HCT116 (cell line): ENCODE measurements around the gene UVRAG. TPM values are rescaled to one million over a fixed set of nuclear protein-coding genes. Genes with fewer than 3 reads are reported as not detected.

Experiments
- ATAC-seq: fragments of 200-7000 bp; cut with Tn5 transposase; 2 replicates; pipeline ENCODE4 v1.9.1; 2020; ENCODE audit warnings: mild to moderate bottlenecking, moderate library complexity
- BruUV-seq: library from RNA; stranded (reverse); fragments of 400-500 nt; replicated peaks from 2 replicates; lab custom pipeline; 2021; lab: Mats Ljungman, UMichigan
- CTCF ChIA-PET: fragments of 300-600 bp; sonication (Branson Sonifier 250); formaldehyde crosslinking; loops from one replicate; lab custom pipeline; 2021; ENCODE audit warnings: antibody characterized with exemption; lab: Charles Lee
- POLR2A ChIA-PET: fragments of 300-600, 350-600 bp; sonication (Branson Sonifier 250); formaldehyde crosslinking; loops from one replicate; lab custom pipeline; 2021; ENCODE audit warnings: antibody characterized with exemption; lab: Charles Lee
- RAD21 ChIA-PET, 2 experiments: fragments of 300-600 bp; sonication (Branson Sonifier 250); formaldehyde crosslinking; loops; one replicate each; lab custom pipeline; 2023; ENCODE audit warnings: low total read pairs in 2 of 2; ENCODE audit not compliant: uncharacterized antibody in 2 of 2, unreplicated experiment in 2 of 2, low non-redundant PET in 1 of 2; lab: Charles Lee
- DNase-seq: peaks from one replicate; pipeline ENCODE4 v3.0.0-alpha.2; 2010; ENCODE audit warnings: low read depth, low spot score
- H2AFZ ChIP-seq: fragments of 200-600 bp; shearing (Covaris generic), sonication (generic); 2 replicates; pipeline ENCODE4 v1.6.1; 2017; ENCODE audit warnings: low read depth, mixed run types, mixed read lengths, antibody characterized with exemption, low read length; ENCODE audit not compliant: poor library complexity, severe bottlenecking
- H3K27ac ChIP-seq: 2 replicates; pipeline ENCODE4 v1.5.1; 2012; ENCODE audit warnings: low read depth, low read length
- H3K27me3 ChIP-seq: fragments of 200-600 bp; sonication (generic); 2 replicates; pipeline ENCODE4 v1.6.1; 2016; ENCODE audit warnings: mixed run types, low read length, mixed read lengths; ENCODE audit not compliant: insufficient read depth
- H3K36me3 ChIP-seq, 2 experiments: fragments of 200-500 bp in 1 of 2; fragments of 200-600 bp in 1 of 2; sonication (Bioruptor generic) in 1 of 2; sonication (generic) in 1 of 2; 2 replicates each; pipeline versions ENCODE4 v1.5.1 to v1.6.1; 2014 to 2016; ENCODE audit warnings: low read length in 2 of 2, inconsistent platforms in 1 of 2, mixed read lengths in 1 of 2, mixed run types in 1 of 2; ENCODE audit not compliant: insufficient read depth in 2 of 2, control insufficient read depth in 1 of 2
- H3K4me1 ChIP-seq, 2 experiments: fragments of 200-600 bp in 1 of 2; sonication (generic) in 1 of 2; 2 replicates each; pipeline versions ENCODE4 v1.5.1 to v1.6.1; 2012 to 2017; ENCODE audit warnings: low read length in 2 of 2, inconsistent platforms in 1 of 2, mild to moderate bottlenecking in 1 of 2, mixed read lengths in 1 of 2, mixed run types in 1 of 2, moderate library complexity in 1 of 2; ENCODE audit not compliant: insufficient read depth in 2 of 2, control insufficient read depth in 1 of 2
- H3K4me2 ChIP-seq: fragments of 200-600 bp; sonication (generic); 2 replicates; pipeline ENCODE4 v1.6.1; 2017; ENCODE audit warnings: mixed run types, low read length, mixed read lengths
- H3K4me3 ChIP-seq, 2 experiments: fragments of 200-600 bp in 1 of 2; sonication (generic) in 1 of 2; replicated peaks in 1 of 2; 2 replicates each; pipeline ENCODE4 v1.5.1; 2011 to 2016; ENCODE audit warnings: low read length in 2 of 2, control low read depth in 1 of 2, low read depth in 1 of 2, mild to moderate bottlenecking in 1 of 2, mixed read lengths in 1 of 2, mixed run types in 1 of 2
- H3K79me2 ChIP-seq: fragments of 200-600 bp; sonication (generic); 2 replicates; pipeline ENCODE4 v1.6.1; 2017; ENCODE audit warnings: mild to moderate bottlenecking, mixed run types, low read length, moderate library complexity, mixed read lengths; ENCODE audit not compliant: insufficient read depth
- H3K9ac ChIP-seq: fragments of 200-600 bp; sonication (generic); 2 replicates; pipeline ENCODE4 v1.6.1; 2016; ENCODE audit warnings: low read length, mixed read lengths
- H3K9me2 ChIP-seq: fragments of 200-600 bp; sonication (generic), shearing (Covaris generic); 2 replicates; pipeline ENCODE4 v1.6.1; 2017; ENCODE audit warnings: mixed run types, mild to moderate bottlenecking, moderate library complexity; ENCODE audit not compliant: insufficient read depth
- H3K9me3 ChIP-seq, 2 experiments: fragments of 200-500 bp in 1 of 2; fragments of 200-600 bp in 1 of 2; sonication (Bioruptor generic) in 1 of 2; sonication (generic) in 1 of 2; 2 replicates each; pipeline ENCODE4 v1.6.1; 2014 to 2017; ENCODE audit warnings: low read length in 2 of 2, mixed read lengths in 2 of 2, inconsistent platforms in 1 of 2, low read depth in 1 of 2, mild to moderate bottlenecking in 1 of 2, mixed run types in 1 of 2, moderate library complexity in 1 of 2; ENCODE audit not compliant: control insufficient read depth in 1 of 2, insufficient read depth in 1 of 2
- H4K20me1 ChIP-seq: fragments of 200-600 bp; sonication (generic), shearing (Covaris generic); 2 replicates; pipeline ENCODE4 v1.6.1; 2017; ENCODE audit warnings: mixed run types, mild to moderate bottlenecking, moderate library complexity; ENCODE audit not compliant: insufficient read depth
- ATF3 ChIP-seq: IDR thresholded peaks from 2 replicates; pipeline ENCODE4 v1.6.1; 2012
- CEBPB ChIP-seq: IDR thresholded peaks from 2 replicates; pipeline ENCODE4 v1.6.1; 2012; ENCODE audit warnings: low read depth
- CTCF ChIP-seq, 3 experiments: fragments of 200-600 bp in 1 of 3; sonication (generic) in 1 of 3; IDR thresholded peaks in 2 of 3; conservative IDR thresholded peaks in 1 of 3; 2 replicates each; pipeline ENCODE4 v1.5.1; 2012 to 2017; ENCODE audit warnings: low read depth in 2 of 3, low read length in 2 of 3, antibody characterized with exemption in 1 of 3, borderline replicate concordance in 1 of 3, control low read depth in 1 of 3, mild to moderate bottlenecking in 1 of 3, mixed read lengths in 1 of 3, mixed run types in 1 of 3, moderate library complexity in 1 of 3; ENCODE audit not compliant: insufficient read depth in 1 of 3
- EGR1 ChIP-seq: IDR thresholded peaks from 2 replicates; pipeline ENCODE4 v1.6.1; 2012; ENCODE audit warnings: low read depth
- ELF1 ChIP-seq: IDR thresholded peaks from 2 replicates; pipeline ENCODE4 v1.6.1; 2012; ENCODE audit warnings: low read depth, borderline replicate concordance
- EZH2 ChIP-seq: fragments of 200-600 bp; sonication (generic); IDR thresholded peaks from 2 replicates; pipeline ENCODE4 v1.6.1; 2017; ENCODE audit warnings: antibody characterized with exemption, mixed run types
- EZH2phosphoT487 ChIP-seq: fragments of 200-600 bp; IDR thresholded peaks from 2 replicates; pipeline ENCODE4 v1.6.1; 2018; ENCODE audit warnings: antibody characterized with exemption, borderline replicate concordance
- JUND ChIP-seq: IDR thresholded peaks from 2 replicates; pipeline ENCODE4 v1.6.1; 2012
- MAX ChIP-seq: IDR thresholded peaks from 2 replicates; pipeline ENCODE4 v1.6.1; 2012
- POLR2A ChIP-seq: IDR thresholded peaks from 2 replicates; pipeline ENCODE4 v1.7.0; 2011; ENCODE audit warnings: borderline replicate concordance; ENCODE audit not compliant: insufficient read depth, insufficient read length; ENCODE audit errors: extremely low read depth
- POLR2AphosphoS5 ChIP-seq: IDR thresholded peaks from 2 replicates; pipeline ENCODE4 v1.6.1; 2011; ENCODE audit warnings: mild to moderate bottlenecking, low read depth, low read length, moderate library complexity
- RAD21 ChIP-seq: IDR thresholded peaks from 2 replicates; pipeline ENCODE4 v1.6.1; 2012; ENCODE audit warnings: low read depth, mild to moderate bottlenecking
- REST ChIP-seq: IDR thresholded peaks from 2 replicates; pipeline ENCODE4 v1.6.1; 2012; ENCODE audit warnings: low read depth
- SIN3A ChIP-seq: IDR thresholded peaks from 2 replicates; pipeline ENCODE4 v1.6.1; 2012; ENCODE audit warnings: low read depth
- SP1 ChIP-seq: IDR thresholded peaks from 2 replicates; pipeline ENCODE4 v1.6.1; 2012; ENCODE audit warnings: low read depth
- SRF ChIP-seq: IDR thresholded peaks from 2 replicates; pipeline ENCODE4 v1.6.1; 2012; ENCODE audit warnings: low read depth
- YY1 ChIP-seq: IDR thresholded peaks from 2 replicates; pipeline ENCODE4 v1.6.1; 2011; ENCODE audit warnings: low read length, low read depth, moderate library complexity, mild to moderate bottlenecking; ENCODE audit not compliant: insufficient replicate concordance; ENCODE audit errors: extremely low read depth
- ZBTB33 ChIP-seq: IDR thresholded peaks from 2 replicates; pipeline ENCODE4 v1.6.1; 2011; ENCODE audit warnings: mild to moderate bottlenecking, low read length, moderate library complexity; ENCODE audit not compliant: insufficient replicate concordance; ENCODE audit errors: extremely low read depth
- ZFX ChIP-seq: fragments of 450-650 bp; IDR thresholded peaks from 2 replicates; pipeline ENCODE4 v1.6.1; 2017
- ZNF274 ChIP-seq: fragments of 200-500 bp; sonication (Bioruptor generic); IDR thresholded peaks from 2 replicates; pipeline ENCODE4 v1.6.1; 2014; ENCODE audit warnings: mild to moderate bottlenecking, low read depth, low read length, inconsistent platforms
- intact Hi-C: fragments of 100-400 bp; cut with micrococcal nuclease; formaldehyde crosslinking; loops from 2 replicates; pipeline ENCODE4 v1.10.0; 2022
- total RNA-seq: library from RNA; stranded (reverse); gene quantifications from one replicate; pipeline ENCODE4 v1.2.1, GENCODE V29; 2021; ENCODE audit not compliant: unreplicated experiment

Gene UVRAG
- total RNA-seq, 1 experiment from 2014 or later: 12.3 TPM

DNA sequence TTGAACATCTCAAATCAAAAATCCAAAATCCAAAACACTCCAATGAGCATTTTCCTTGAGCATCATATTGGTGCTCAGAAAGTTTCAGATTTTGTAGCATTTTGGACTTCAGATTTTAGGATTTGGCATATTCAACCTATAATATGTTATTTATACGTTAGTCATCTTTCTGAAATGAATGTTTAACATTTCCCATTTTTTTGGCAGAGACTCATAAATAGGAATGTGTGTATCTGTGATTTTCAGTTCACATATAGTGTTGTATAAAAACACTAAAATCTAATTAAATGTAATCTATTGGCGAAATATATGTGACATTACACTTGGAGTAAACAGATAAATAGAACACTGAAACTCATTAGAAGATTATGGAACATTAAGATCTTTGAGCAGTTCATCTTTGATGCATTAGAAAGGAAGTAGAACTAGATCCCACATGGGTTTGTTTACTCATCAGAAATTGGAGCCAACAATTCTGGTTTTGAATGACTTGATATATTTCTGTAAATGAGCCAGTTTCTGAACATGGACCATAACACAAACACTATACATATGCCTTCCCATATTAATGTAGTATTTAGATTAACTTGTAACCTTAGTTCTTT is 153.1 kb downstream of the UVRAG start:
- no peaks in the 10 kb centered on the region for H3K79me2 ChIP-seq
- ChIA-PET RAD21 (no interaction called here), POLR2A (no interaction called here), CTCF (no interaction called here)
- BruUV-seq: no TSS peak
- H3K4me2 ChIP-seq: no peak overlapping the region
- no peak overlapping the region for H3K9ac ChIP-seq
- DNase-seq (no peak), ATAC-seq (no peak)
- no peak overlapping the region for H3K27ac ChIP-seq
- intact Hi-C loops: no loop called here
- no peak overlapping the region for H2AFZ ChIP-seq
- H3K27me3 ChIP-seq: no peaks in the 10 kb centered on the region
- H3K9me2 ChIP-seq: no peaks in the 10 kb centered on the region; the same call in 1 of the 2 replicates
- H3K4me3 ChIP-seq: no peak overlapping the region
- peaks cover 12 to 14% of the 10 kb centered on the region in 2 experiments for H3K4me1 ChIP-seq
- TF ChIP-seq CTCF (IDR thresholded peaks at IDR 0.05 in 2 of 3, conservative IDR thresholded peaks at IDR 0.05 in 1 of 3; ENCODE audit: borderline replicate concordance in 1 of 3, insufficient read depth in 1 of 3, low read depth in 2 of 3, low read length in 2 of 3) (no peak), ZBTB33 (no peak), YY1 (no peak), POLR2A (no peak), SRF (no peak), ZNF274 (no peak), SP1 (no peak), JUND (no peak), SIN3A (no peak), MAX (no peak), ZFX (no peak), CEBPB (no peak), REST (no peak), EZH2 (no peak), ELF1 (no peak), RAD21 (no peak), EZH2phosphoT487 (no peak), POLR2AphosphoS5 (no peak), EGR1 (no peak), ATF3 (no peak)
- no peaks in the 10 kb centered on the region for H3K36me3 ChIP-seq
- H4K20me1 ChIP-seq: no peaks in the 10 kb centered on the region
- no peaks in the 10 kb centered on the region for H3K9me3 ChIP-seq
